Measurements from ENCODE around the gene CHD1. TPM values are rescaled to one million over a fixed set of nuclear protein-coding genes. Genes with fewer than 3 reads are reported as not detected.

The CHD1 gene
- polyA plus RNA-seq, 4 donors: 57.7 to 81.8 (median 67.9) TPM

- DNase-seq (ENCODE audit: low read depth in 4 of 4, low spot score in 2 of 4): no peak
These were observed 103.0 kb downstream of the CHD1 start for GRCh38 chr5:98825582-98826375.

DNA sequence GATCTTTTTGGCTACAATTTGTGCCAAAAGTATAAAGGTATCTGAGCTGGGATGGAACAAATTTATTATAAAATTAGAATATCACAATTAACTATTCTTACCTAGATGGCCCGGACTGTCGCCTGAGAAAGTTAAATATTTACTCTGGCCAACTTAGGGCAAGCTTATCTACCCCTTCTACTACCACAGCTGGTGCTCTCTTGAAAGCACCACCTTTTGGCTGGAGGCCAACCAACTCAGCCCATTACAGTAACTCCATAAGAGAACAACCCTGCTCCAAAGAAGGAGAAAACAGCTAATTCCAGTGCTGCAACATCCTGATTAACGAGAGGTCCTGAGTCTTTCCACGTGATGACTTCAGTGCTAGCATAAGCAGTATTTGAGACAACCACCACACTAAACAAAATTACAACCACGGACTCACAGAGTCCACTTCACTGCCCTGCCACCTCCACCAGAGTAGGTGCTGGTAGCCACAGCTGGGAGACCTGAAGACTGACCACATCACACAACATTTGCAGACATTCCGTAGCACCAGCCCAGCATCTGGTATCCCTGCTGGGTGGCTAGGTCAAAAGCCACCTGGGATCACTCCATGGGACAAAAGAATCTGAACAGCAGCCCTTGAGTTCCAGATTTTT is 112.1 kb downstream of the CHD1 start:
- DNase-seq (ENCODE audit: low read depth in 4 of 4, low spot score in 2 of 4): no peak

DNA sequence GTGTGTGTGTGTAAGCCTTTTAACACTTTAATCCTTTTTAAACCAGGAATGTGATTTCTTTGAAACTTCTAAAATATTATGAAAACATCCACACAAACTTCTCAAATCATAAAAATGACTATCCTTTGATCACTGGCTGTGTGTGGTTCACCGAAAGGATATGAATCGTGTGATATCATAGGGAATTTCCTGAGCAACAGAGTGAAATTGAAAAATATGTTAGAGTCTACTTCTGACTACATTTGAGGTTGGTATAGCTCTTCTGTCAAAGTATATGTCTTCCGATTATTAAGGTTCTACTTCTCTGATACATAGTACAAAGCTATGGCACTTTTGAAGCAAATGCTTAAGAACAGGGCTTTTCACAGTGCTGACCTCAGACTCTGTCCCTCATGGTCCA is 115.1 kb downstream of the CHD1 start:
- DNase-seq (ENCODE audit: low read depth in 4 of 4, low spot score in 2 of 4): no peak

DNA sequence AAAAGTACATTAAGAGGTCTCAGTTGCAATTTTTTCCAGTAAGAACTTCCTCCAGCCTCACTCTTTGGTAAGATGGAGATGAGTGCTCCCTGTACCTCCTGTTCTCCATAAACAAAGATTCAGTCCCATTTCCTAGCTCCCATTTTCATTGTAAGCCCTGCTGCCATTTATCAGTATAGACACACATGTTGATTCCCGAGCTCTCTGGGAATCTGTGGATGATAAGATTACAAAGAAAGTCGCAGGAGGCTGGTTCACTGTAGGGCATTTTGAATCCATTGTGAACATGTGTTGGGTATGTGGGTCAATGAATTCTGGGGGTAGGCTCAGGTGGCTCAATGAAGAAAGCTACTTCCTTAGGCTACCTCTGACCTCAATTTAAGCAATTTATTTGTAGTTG is 118.6 kb downstream of the CHD1 start:
- DNase-seq (ENCODE audit: low read depth in 4 of 4, low spot score in 2 of 4): no peak

- DNase-seq (ENCODE audit: low read depth in 4 of 4, low spot score in 2 of 4): no peak
These were observed 121.0 kb downstream of the CHD1 start for GRCh38 chr5:98807806-98808205.

DNA sequence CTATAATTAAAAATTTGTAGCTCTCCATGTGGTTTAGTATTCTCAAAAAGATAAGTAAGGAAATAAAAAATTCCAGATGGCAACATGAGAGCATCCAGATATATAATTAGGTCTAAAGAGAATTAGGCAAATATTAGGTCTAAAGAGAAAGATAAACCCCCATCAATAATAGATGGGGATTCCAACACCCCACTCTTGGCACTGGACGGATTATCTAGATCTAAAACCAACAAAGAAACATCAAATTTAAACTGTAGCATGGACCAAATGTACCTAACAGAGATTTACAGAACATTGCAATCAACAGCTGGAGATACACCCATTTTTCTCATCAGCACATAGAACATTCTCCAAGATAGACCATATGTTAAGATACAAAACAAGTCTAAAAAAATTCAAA is 123.7 kb downstream of the CHD1 start:
- DNase-seq (ENCODE audit: low read depth in 4 of 4, low spot score in 2 of 4): no peak

DNA sequence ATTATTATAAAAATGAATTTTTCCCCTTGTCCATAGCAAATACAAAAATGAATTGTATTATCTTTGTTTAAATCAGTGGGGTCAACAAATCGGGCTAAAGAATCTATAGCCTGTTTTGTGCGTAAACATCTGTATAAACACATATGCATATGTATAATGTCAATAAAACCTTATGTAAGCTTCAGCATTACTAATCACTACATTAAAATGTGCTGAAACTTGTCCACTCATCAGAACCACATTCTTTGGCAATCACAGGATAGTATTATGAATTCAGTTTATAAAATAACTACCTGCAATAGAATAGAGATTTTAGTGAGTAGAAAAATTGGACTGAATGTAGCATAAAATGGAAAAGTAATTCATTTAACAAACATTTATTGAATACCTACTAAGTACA is 124.7 kb downstream of the CHD1 start:
- no peak for DNase-seq (ENCODE audit: low read depth in 4 of 4, low spot score in 2 of 4)

Other genes starting within 250 kb of the CHD1 start
- 10 to 100 TPM; 11.8 to 16.9 (median 13.9) TPM for gene RGMB, start 155.3 kb downstream of the CHD1 start, polyA plus RNA-seq (ENCODE audit: insufficient read length in 4 of 4)